HG03442 (cell line): ENCODE results near the gene ADCY5.

ENCODE experiments used
- ATAC-seq: cut with Tn5 transposase; IDR thresholded peaks from one replicate; pipeline ENCODE4 v1.9.1; 2021; ENCODE audit warnings: mild to moderate bottlenecking, moderate library complexity; ENCODE audit not compliant: unreplicated experiment

ADCY5 gene

DNA sequence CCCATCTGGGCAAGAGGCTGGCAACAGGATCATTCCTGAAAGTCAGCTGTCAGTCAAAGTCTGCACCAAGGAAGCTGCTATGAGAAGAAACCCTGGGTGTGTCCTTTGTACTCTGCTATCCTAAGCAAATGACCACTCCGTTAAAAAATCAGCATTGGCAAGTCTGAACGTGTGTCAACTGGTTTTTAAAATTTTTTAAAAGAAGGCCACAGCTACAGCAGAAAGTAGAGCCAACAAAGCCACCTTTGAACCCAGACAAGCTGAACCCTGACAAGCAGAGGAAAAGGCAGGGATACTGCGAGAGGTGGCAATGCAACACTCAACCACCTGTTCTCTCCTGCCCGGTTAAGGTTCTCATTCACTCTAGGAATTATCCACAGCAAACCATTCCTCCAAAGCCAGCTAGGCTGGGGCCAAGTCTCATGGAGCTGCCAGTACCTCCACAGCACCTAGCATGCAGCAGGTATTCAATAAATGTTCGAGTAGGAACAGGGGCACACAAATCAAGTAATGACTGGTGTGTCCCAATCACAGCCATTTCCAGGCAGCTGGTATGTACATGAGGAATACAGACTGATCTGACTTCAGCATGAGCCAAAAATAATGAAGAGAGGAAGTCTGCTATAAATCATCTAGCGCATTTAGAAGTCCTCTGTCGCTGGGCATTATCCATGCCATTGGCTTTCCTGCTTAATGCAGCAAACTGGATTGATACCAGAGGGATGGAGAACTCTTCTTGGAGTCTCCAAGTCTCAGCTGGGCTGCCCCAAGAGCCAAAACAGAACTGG lies 76.0 kb downstream of the ADCY5 start:
- ATAC-seq = no peak

DNA sequence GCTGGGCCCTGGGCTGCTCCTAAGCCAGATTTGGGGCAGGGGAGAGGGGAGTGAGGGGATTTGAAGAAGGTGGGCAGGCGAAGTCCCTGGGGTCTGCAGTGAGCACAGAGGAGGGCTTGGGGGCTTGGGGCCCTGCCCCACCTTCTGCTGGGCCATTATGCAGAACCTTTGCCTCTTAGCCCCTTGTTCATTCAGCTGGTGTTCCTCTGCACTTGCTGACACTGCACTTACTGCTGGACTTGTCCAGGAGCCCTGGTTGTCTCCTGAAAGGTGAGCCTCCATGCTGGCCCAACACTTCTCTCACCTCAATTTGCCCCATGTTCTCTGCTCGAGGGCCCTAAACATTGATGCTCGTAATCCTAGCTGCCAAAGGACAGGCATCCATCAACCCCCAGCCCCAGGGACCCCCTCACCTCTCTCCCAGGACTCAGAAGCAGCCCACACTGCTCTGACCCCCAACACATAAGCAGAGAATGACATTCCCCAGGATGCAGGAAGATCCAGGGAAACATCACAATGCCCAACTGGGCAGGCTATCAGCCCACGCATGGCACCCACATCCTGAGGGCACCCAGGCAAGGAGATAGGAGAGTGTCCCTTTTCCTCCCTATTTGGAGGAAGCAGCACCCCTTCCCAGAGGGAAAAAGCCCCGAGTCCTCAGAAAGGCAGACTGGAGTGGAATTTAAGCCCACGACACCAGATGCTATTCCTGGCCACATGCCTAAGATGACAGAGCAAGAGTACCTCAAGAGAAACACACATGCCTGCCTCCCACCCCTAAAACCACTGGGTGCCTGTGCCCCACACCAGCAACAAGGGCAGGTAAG lies 76.8 kb downstream of the ADCY5 start:
- ATAC-seq = no peak

DNA sequence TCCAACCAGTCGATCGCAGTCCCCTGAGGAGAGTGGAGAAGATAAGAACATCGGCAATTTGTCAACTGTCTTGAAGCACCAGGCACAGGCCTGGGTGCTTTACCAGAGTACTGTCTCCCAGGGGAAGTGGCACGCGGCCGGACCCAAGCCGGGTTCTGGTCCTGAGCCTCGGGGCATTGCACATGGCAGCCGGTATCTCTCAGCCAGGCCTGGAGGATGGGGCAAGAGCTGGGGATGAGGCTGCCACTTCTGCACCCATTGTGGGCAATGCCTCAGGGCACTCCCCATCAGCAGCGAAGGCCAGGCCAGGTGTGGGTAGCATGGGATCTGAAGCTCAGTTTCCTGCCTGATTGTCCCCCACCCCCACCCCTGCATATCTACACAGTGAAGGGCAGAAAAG lies 77.5 kb downstream of the ADCY5 start:
- ATAC-seq = no peak

DNA sequence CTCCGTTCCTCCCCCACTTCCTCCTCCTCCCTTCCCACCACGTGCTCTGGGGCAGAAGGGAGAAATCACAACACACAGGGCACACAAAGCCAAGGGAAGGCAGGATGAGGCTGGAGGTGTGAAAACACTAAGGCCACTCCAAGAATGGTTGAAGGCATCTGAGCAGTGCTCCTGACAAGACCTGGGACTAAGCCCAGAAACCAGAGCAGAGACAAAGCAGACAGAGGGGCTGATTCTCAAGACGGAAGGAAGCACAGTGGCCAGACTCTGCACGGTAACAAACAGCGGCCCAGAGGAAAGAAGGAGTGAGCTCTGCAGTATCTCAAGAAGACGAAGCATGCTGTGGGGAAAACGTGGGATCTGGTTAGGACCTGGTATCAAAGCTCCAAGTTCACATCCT lies 78.1 kb downstream of the ADCY5 start:
- ATAC-seq = no peak

DNA sequence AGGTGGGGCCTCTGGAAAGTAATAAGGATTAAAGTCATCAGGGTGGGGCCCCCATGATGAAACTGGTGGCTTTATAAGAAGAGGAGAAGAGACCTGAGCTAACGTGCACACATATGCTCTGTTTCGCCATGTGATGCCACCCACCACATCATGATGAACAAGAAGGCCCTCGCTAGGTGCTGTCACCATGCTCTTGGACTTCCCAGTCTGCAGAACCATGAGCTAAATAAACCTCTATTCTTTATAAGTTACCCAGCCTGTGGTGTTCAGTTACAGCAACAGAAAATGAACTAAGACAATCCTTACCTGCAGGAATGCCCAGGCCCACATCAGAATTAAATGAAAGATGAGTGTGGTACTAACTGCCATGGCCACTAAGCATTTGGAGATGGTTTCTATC lies 79.8 kb downstream of the ADCY5 start:
- ATAC-seq = no peak

DNA sequence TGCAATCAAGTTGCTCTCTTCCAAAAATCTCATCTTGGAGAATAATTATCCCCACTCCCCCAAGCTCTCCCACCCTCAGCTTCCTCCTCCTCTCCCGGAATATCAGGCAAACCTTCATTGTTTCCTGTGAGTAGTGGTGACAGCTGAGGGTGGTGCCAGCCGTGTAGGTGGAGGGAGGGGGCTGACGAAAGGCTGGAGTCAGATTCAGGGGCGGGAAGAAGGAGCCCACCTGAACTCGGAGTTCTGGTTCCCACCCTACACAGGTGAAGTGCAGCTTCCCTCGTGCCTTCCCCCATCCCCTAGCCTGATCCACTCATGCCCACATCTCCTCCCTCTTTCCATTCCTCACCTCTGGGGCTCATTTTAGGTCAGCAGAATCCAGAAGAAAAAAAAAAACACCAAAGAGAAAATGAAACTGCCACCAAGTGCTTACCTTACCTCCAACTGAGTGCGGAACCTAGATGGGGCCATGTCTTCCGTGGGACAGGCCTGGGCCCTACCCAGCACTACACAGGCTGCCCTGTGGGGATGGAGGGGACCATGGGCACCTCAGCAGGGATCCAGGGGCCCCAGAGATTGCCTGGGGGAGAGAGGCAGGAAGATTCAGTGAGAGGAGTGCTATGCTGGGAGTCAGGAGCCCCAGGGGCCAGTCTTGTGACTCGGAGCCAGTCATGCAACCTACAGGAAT lies 81.3 kb downstream of the ADCY5 start:
- no peak for ATAC-seq

DNA sequence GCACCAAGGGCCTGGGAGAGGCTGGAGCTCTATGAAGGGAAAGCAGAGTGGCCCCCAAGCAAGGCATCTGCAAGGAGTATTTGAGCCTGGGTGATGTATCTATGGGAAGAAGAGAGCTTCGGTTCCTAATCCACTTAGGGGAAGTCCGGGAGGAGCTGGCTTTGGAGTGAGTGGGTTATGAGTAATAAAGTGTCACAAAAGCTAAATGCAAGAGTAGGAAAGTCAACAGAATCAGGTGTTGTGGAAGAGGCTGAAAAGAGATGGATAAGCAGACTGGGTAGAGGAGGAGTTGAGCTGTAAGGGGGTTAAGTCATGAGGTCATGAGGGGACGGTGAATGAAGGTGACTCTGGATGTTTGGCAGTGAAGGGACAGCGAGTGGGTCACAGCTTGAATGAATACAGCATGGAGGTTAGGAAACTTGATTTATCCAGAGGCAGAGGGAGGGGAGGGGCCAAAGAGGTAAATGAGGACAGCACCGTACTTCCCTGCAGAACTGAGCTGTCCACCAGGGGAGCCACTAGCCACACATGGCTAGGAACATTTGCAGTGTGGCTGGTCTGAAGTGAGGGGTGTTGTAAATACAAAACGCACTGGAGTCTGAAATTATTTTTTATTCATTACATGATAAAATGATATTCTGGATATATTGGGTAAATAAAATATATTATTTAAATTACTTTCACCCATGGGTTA lies 83.3 kb downstream of the ADCY5 start:
- no peak for ATAC-seq

DNA sequence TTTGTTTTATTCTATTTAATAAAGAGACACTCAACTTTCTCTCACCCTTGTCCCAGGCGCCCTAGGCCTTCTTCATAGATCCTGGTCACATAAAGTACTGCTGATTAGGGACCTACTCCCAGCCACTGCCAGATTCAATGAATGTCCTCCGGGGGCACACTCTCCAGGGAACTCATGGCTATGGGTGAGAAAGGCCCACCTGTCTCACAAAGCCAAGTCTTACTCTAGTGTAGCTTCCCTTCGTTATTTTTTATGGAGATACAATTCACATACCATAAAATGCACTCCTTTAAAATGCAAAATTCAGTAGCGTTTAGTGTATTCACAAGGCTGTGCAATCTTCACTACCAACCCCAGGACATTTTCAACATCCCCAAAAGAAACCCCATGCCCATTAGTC lies 87.8 kb downstream of the ADCY5 start:
- no peak for ATAC-seq

DNA sequence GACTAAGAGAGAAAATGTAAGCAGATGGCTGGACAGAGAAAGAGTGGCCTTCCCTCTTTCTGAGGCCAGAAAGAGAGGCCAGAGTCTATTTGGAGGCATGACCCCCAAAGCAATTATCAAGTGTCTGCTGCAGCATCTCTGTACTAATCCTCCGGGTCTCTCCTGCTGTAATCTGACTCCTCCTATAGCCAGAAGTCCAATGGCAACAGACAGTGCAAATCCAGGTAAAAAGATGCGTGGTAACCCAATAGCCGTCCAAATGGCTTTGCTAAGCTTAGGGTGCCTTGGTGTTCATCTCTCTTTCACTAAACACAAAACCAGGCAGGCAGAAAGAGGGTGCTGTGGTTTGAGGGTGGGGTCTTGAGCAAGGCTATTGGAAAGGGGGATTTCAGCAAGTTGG lies 91.6 kb downstream of the ADCY5 start:
- no peak for ATAC-seq

DNA sequence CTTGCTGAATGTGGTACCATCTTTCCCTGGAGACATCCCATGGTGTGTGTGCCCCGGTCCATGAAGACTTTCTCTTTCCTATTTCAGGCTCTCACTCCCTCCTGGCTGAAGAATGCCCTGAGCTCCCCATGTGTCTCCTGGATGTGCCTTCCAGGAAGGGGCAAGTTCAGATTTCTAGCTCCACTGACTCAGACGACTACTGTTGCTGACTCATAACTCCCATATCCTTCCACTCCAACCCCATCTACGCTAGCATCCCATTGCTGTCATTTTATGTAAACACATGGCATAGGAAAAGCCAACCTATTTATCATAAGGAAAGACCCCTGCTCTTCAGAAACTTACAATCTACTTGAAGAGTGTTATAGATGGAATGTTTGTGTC lies 95.0 kb downstream of the ADCY5 start:
- ATAC-seq = no peak

DNA sequence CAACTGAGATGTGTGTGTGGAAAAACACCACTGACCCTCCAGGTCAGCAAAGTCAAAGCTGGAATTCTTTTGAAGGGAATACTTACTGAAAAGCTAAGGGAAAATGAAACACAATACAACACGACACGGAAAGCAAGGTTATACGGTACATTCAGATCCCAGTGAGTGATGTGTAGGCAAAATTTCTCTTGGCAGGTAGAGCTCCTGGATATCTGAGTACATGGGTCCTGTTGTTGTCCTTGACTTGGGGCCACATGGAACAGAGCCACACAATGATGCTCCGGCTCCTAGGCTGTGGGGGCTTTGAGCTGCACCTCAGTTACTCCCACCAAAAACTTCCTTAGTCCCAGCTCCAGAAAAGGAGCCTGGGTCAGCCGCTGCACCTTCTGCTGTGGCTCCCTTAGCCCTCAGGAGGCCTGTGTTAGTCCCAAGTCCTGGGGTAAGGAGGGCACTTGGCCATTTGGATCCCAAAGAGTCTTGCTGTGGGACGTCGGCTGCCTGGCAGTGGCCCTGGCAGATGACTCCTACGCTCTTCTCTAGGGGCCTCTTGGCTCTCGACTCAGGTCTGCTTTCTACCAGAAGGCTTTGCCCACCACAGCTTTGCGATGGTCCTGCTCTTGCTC lies 95.6 kb downstream of the ADCY5 start:
- no peak for ATAC-seq

DNA sequence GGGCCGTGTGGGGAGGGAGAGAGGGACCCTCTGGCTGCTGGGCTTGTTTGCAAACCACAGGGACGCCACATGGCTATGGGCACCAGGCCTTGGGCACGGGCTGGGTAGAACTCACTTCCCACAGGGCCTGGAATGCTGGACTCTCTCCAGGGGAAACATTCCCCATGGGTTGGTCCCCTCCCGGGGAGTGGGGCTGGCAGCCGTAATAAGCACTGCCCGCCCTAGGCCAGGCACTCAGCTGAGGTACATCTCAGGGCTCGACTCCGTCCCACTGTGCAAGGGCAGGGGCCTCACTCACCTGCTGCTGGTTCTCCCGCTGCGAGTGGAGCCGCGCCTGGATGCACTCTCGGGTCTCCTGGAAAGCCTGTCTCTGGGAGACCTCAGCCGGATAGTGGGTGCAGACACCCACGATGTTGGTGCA lies 96.7 kb downstream of the ADCY5 start:
- no peak for ATAC-seq

DNA sequence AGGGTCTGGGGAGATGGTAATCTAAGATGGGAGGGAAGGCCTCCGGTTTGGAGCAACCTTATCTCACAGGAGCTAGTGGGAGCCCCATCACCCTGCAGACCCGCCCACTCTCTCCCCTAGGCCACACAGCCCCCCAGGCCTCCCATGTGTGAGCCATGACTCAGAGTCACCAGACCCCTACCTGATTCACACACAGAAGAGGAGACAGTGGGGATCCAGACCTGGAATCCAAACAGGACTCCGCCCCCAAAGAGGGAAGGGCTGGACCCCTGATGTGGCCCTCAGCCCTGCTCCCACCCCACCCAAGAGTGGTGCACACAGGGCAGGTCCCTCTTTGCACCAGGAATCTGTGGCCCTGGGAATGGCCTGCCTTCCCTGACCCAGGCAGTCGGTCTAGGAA lies 97.4 kb downstream of the ADCY5 start:
- ATAC-seq = no peak

DNA sequence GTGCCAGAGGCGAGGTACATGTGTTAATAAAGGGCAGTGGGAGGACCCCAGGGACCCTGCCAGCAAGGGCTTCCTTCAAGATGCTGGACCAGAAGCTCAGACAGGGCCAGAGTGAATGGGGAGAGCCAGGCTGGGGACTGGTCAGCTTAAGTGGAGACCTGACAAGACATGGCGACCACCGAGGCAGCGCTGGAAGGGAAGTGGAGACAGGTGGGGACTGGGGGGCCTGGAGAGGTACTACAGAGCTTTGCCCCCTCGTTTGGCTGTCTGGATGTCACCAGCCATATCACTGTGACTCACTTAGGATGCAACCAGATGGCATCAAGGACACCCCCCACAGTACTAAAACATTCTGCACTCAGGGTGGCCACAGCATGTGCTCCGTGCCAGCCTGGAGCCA lies 97.9 kb downstream of the ADCY5 start:
- ATAC-seq = no peak

DNA sequence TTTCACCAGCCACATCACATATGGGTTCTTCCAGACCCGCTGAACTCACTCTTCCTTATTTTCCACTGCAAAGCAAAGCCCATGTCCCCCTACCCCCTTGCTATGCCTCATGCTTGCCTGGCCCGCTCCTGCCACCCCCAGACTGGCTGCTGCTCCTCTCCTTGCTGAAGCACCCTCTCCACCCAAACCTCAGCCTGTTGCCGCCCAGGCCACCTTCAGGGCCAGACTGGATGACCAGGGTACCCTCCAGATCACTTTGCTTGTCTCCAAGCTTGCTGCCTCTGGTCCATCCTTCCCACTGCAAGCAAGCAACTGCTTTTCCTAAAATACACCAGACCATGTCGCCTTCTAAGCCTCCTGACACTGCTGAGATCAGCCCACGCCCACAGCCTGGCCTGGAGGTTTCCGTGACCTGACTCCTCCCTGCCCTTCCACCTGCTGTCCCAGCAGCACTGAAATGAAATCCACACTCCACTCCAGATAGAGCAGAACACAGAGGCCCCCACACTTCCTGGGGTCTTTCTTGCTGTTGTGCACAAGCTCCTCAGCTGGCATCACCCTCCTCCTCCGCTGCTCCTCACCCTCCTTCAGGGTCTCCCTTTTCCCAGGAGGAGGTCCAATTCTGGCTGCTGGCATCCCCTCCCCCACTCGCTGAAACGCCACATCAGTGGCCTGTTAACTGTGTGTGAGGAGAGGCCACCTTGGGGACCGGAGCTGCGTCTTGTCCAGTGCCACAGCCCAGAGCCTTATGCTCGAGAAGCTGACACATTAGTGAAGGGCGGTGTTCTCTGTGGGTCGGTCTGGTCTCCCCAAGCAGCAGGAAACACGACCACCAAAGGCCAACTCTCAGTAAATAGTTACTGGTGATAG lies 99.1 kb downstream of the ADCY5 start:
- no peak for ATAC-seq

DNA sequence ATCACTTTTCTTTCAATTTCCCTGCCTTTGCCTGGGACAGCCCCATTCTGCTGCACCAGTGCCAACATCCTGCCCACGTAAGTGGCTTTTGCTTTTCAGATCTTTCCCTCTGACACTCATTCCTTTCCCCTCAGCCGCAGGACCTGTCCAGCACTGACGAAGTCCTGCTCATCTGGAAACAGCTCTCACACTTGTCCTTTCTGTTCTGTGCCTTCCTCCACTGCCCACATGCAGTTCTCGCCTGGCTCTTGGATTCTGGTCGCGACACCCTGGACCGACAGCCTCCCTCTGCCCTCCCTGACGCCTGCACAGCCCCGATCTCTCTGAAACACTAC lies 99.7 kb downstream of the ADCY5 start:
- ATAC-seq = no peak

DNA sequence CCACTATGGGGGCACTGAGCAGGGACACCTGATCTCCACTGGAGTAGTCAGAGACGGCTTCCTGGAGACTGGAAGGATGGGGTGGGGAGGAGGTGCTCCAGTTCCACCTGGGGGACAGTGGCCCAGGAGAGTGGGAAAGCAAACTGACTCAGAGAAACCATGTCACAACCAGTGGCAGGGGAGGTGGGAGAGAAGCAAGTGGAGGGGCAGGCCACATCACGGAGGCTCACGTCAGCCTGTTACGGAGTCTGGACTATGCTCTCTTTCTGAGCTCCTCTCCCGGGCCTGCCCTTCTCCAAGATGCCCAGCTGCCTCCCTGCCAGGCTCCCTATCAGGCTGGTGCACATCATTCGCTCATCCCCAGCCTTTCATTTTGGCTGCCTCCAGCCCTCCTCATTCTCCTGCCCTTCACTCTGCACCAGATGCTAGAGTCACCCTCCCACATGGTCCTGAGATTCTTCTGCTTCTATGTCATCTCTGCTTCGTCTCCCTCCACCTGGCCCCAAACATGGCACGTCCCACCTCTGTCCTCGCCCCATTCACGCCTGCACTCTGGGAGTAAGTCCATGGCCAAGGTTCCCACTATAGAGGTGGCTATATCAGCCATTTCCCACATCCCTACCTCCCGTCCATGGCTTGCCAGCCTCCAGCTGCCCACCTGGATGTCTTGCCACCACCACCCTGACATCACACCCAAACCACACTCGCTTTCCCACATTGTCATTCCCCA lies 100.3 kb downstream of the ADCY5 start:
- no peak for ATAC-seq

DNA sequence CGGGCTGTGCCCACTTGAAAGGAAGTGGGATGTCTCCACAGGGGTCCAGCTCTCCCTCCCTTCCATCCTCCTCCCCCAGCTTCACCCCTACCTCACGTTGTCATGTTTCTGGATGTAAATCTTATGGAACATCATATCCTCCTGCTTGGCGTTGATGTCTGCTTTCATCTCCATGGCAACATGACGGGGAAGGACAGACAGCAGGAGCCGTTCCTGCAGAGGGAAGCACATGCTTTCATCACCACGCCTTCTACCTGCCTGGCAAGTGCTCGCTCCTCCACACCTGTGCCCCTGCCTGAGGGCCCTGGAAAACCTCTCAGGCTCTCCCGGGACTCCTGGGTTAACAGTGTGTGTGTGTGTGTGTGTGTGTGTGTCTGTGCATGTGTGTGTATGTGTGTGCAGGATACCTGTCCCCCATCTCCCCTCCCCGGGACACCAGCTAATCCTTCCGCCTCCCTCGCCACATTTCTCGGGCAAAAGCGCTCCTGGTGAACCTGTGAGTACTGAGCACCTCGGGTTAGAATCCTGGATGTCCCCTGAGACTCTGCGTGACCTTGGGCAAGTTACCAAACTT lies 101.1 kb downstream of the ADCY5 start:
- ATAC-seq = no peak

DNA sequence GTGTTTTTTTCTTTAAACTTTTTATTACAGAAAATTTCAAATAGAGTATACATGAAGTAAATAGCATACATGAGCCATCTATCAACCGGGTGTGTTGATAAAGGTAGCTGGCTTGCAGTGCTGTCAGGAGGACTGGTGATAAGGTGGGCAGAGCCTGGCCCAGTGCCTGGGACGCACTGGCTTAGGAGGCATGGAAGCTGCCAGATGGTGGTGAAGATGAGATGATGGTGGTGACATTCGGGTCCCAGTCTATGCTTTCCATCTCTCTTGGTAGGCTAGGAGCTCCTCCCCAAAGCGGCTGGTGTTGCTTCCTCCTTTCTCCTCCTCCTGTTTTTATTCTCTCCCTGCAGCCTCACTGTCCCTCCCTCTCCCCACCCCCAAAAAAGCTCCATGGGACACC lies 101.7 kb downstream of the ADCY5 start:
- ATAC-seq = no peak
